IPS-20b (cell line): ENCODE measurements around the gene DGKI.

Source experiments
- H3K27ac ChIP-seq: one replicate; pipeline ENCODE4 v1.5.1; 2013; ENCODE audit warnings: low read length
- H3K27me3 ChIP-seq: 2 replicates; pipeline ENCODE4 v1.6.1; 2013; ENCODE audit warnings: mild to moderate bottlenecking, low read length, inconsistent platforms; ENCODE audit not compliant: insufficient read depth
- H3K36me3 ChIP-seq: 2 replicates; pipeline ENCODE4 v1.6.1; 2013; ENCODE audit warnings: low read depth, mild to moderate bottlenecking, inconsistent platforms, low read length, moderate library complexity; ENCODE audit not compliant: insufficient read depth
- H3K4me1 ChIP-seq: 2 replicates; pipeline ENCODE4 v1.6.1; 2013; ENCODE audit warnings: mild to moderate bottlenecking, control low read depth, inconsistent platforms, low read length, moderate library complexity; ENCODE audit not compliant: insufficient read depth
- H3K4me3 ChIP-seq: 2 replicates; pipeline ENCODE4 v1.5.1; 2013; ENCODE audit warnings: mild to moderate bottlenecking, low read length, inconsistent platforms
- H3K9ac ChIP-seq: 2 replicates; pipeline ENCODE4 v1.6.1; 2013; ENCODE audit warnings: low read depth, mild to moderate bottlenecking, inconsistent platforms, low read length, moderate library complexity
- H3K9me3 ChIP-seq: 2 replicates; pipeline ENCODE4 v1.6.1; 2013; ENCODE audit warnings: mild to moderate bottlenecking, low read depth, low read length, inconsistent platforms; ENCODE audit not compliant: insufficient read depth

Gene DGKI

DNA sequence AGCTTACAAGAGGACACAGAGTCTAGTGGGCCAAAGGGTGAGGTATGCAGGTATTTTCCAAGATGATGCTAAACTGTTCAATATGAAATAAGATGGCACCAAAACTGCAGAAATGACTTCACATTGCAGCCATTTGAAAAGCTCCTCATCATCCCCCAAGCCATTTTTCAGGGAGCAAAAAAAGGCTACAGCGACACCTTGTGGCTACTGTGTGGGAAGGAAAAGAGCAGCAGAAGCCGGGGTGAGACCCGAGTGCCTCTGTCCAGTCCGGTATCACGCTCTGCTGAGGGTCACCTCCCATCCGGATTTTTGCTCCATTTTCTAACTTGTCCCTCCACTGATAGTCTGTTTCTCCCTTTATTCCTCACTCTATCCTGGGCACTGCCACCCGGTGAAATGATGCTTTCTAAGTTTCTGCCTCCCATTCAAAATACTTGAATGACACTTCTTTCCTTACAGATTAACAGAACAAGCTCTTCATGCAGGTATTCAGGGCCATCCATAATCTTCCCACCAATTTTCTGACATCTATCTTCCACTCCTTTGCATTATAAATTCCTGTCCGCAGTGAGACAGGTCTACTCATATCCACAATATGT is 220.2 kb downstream of the DGKI start:
- H3K36me3 ChIP-seq = no peaks in the 10 kb centered on the region
- H3K27ac ChIP-seq = no peak overlapping the region
- no peaks in the 10 kb centered on the region for H3K4me1 ChIP-seq
- H3K9ac ChIP-seq = no peak overlapping the region
- no peak overlapping the region for H3K4me3 ChIP-seq
- H3K27me3 ChIP-seq = no peaks in the 10 kb centered on the region
- no peaks in the 10 kb centered on the region for H3K9me3 ChIP-seq

DNA sequence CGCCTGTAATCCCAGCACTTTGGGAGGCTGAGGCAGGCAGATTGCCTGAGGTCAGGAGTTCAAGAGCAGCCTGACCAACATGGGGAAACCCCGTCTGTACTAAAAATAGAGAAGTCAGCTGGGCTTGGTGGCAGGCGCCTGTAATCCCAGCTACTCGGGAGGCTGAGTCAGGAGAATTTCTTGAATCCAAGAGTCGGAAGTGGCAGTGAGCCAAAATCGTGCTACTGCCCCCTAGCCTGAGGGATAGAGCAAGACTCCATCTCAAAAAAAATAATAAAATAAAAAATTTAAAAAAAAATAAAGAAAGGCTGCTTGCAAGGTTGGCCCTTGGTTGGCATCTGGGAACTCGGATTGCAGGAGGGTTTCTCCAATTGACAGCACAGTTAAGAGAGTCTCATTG is 221.6 kb downstream of the DGKI start:
- no peaks in the 10 kb centered on the region for H3K27me3 ChIP-seq
- no peaks in the 10 kb centered on the region for H3K36me3 ChIP-seq
- H3K27ac ChIP-seq = no peak overlapping the region
- H3K4me1 ChIP-seq = no peaks in the 10 kb centered on the region
- no peak overlapping the region for H3K4me3 ChIP-seq
- no peaks in the 10 kb centered on the region for H3K9me3 ChIP-seq
- H3K9ac ChIP-seq = no peak overlapping the region

DNA sequence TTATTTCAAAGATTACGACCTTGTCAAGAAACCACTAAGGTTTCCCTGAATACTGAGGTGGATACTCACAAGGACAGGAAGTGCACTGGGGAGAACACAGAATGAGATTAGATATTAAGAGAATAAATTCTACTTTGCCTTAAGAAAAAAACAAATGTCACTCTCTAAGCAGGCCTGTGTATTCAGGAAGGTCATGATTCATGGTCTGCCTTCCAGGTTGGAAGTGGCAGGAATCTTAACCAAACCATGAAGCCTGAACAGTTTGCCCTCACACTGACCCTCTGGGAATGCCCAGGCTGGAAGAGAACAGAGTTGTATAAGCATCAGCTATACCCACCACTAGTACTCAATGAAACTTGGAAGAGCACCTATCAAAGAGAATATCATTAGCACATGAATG is 227.6 kb downstream of the DGKI start:
- H3K27me3 ChIP-seq = no peaks in the 10 kb centered on the region
- H3K27ac ChIP-seq = no peak overlapping the region
- H3K9ac ChIP-seq = no peak overlapping the region
- H3K4me1 ChIP-seq = no peaks in the 10 kb centered on the region
- no peaks in the 10 kb centered on the region for H3K36me3 ChIP-seq
- H3K9me3 ChIP-seq = no peaks in the 10 kb centered on the region
- H3K4me3 ChIP-seq = no peak overlapping the region

DNA sequence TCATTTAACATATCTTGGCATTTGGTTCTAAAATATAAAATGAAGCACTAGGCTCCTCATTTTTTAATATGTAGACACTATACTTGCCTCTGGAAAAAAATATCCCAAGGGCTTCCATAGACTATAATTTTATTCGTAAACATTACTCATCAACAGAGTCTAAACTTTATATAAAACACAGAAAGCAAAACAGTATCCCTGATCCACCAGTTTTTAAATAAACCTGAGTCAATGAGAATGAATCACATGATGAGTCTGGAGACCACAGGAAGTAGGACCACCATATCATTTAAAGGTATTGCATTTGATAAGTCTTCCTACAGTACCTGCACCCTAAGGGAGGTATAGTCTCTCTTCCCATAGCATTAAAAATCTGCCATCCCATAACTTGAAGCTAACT is 228.0 kb downstream of the DGKI start:
- no peak overlapping the region for H3K27ac ChIP-seq
- no peaks in the 10 kb centered on the region for H3K27me3 ChIP-seq
- H3K4me3 ChIP-seq = no peak overlapping the region
- no peaks in the 10 kb centered on the region for H3K9me3 ChIP-seq
- H3K36me3 ChIP-seq = no peaks in the 10 kb centered on the region
- no peak overlapping the region for H3K9ac ChIP-seq
- H3K4me1 ChIP-seq = no peaks in the 10 kb centered on the region

DNA sequence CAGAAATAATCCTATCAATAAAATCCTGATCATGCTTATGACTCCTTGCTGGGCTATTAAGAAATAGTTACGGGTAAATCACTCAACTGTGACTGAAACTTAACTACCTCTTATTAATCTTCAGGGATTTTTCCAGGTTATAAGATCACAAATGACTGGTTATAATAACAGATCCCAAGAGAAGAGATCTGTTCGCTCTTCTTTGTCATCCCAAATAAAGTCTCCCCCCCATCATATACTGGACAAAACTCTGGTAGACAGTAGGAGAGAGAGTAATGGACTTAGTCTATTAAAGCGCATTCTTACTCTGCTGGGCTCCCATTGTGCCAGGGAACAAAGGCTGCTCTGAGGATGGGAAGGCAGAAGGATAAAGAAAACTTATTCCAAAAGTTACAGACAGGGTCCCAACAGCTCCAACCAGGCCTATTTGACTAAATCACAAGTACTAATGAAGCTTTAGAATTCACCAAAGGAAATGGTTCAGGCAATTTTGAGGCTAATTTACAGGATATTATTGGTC is 233.7 kb downstream of the DGKI start:
- no peak overlapping the region for H3K27ac ChIP-seq
- peaks cover 4% of the 10 kb centered on the region for H3K4me1 ChIP-seq
- peak overlapping the region; percentile 13; the same call in 1 of the 2 replicates for H3K9ac ChIP-seq
- no peaks in the 10 kb centered on the region for H3K9me3 ChIP-seq
- H3K4me3 ChIP-seq = no peak overlapping the region
- H3K36me3 ChIP-seq = no peaks in the 10 kb centered on the region
- H3K27me3 ChIP-seq = no peaks in the 10 kb centered on the region

DNA sequence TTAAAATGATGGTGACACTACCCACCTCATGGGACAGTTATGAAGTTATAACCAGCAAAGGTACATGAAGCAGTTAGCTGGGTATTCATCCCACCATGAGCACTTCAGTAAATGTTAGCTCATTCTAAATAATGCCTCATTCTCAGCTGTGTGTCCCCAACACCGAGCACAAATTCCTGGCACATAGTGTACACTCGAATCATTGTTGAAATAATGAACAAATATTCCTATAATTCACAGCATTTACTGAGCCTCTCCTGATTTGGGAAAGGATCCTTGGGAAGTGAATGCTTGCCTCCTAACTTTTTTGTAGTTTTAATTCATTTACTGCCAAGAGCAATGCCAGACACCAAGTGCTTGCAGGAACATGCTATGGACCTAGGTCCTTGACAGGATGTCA is 235.2 kb downstream of the DGKI start:
- H3K4me1 ChIP-seq = peaks cover 4% of the 10 kb centered on the region
- H3K36me3 ChIP-seq = no peaks in the 10 kb centered on the region
- no peak overlapping the region for H3K27ac ChIP-seq
- H3K9me3 ChIP-seq = no peaks in the 10 kb centered on the region
- no peak overlapping the region for H3K4me3 ChIP-seq
- H3K27me3 ChIP-seq = no peaks in the 10 kb centered on the region
- no peak overlapping the region for H3K9ac ChIP-seq

DNA sequence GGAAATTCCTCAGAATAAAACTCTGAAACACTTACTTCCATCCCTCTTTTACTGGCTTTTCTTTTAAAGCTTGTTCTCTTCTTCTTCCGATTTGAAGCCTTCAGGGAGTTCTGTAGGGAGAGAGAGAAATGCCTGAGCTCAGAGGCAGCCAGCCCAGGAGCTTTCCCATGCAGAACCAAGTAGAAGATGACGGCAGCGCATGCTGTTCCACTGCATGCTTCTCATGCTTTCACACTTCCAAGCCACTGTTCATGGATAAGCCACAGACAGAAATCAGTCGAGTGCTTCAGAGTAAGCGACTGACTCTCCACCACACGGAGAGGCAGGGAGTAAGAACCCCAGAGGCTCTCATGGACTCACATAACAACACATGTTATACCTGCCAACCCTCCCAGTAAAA is 237.3 kb downstream of the DGKI start:
- Histone ChIP-seq H3K27me3 (no peaks in the 10 kb centered on the region), H3K9ac (no peak overlapping the region), H3K4me1 (peaks cover 4% of the 10 kb centered on the region), H3K9me3 (no peaks in the 10 kb centered on the region), H3K4me3 (no peak overlapping the region), H3K27ac (no peak overlapping the region), H3K36me3 (no peaks in the 10 kb centered on the region)

DNA sequence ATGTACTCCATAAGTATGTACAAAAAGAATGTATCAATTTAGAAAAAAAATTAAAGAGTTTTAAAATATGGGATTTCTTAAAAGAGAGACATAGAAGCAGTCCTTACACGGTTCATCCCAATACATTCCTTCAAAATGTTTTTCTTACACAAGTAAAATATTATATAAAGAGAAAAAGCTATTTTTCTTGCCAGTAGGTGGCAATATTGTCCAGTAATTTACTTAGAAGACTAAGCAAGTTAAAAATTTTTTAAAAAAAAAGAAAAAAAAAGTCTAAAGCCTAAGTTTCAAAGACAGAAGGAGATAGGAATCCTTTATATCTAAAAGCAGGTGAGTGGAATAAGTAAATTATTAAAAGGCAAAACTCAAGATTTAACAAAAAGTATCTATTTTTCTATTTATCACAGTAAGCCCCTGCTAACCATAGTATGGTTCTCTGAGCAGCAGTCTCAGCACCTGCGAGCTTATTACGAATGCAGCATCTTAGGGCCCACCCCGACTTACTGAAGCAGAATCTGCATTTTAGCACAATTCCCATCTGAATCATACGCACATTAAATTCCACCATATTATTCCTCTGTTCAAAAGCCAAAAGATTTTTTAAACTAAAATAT is 240.6 kb downstream of the DGKI start:
- Histone ChIP-seq H3K27me3 (no peaks in the 10 kb centered on the region), H3K9ac (no peak overlapping the region), H3K4me3 (no peak overlapping the region), H3K4me1 (no peaks in the 10 kb centered on the region), H3K27ac (no peak overlapping the region), H3K36me3 (no peaks in the 10 kb centered on the region), H3K9me3 (no peaks in the 10 kb centered on the region)

DNA sequence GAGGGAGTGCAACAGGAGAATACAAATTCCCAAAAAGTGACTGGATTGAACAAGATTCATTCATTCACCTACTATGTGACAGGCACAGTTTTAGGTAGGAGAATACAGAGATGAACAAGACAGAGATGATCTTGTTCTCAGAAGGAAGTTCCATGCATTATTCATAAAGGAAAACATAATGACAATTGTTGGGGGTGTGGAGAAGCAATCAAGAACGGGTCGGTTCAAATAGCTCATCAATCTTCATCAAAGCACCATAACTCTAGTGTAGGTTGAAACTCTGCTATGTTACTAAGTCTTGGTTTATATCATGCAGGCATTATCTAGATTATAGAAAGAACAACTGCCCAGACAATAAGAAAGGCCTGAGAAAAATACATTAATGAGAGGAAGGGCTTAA is 243.7 kb downstream of the DGKI start:
- Histone ChIP-seq H3K9me3 (no peaks in the 10 kb centered on the region), H3K36me3 (no peaks in the 10 kb centered on the region), H3K4me3 (no peak overlapping the region), H3K4me1 (no peaks in the 10 kb centered on the region), H3K27me3 (no peaks in the 10 kb centered on the region), H3K9ac (no peak overlapping the region), H3K27ac (no peak overlapping the region)

DNA sequence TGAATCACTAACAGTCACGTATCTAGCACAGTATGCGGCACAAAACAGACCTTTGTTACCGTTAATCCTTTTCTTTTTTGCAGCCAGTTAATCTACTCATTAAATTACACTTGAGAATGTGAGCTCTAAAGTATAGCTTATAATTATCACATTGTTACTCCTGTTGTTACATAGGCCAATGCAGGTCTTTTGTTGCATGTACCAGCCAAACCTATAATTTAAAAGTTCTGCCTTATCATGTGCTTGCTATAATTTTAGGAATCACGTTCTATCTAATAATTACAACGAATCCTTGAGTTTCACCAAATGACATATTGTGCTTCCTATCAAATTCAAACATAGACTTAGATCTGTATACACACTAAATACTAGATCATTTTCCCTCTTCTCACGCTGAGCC is 245.1 kb downstream of the DGKI start:
- no peak overlapping the region for H3K4me3 ChIP-seq
- H3K36me3 ChIP-seq = no peaks in the 10 kb centered on the region
- H3K27ac ChIP-seq = no peak overlapping the region
- H3K27me3 ChIP-seq = no peaks in the 10 kb centered on the region
- H3K9me3 ChIP-seq = no peaks in the 10 kb centered on the region
- H3K4me1 ChIP-seq = no peaks in the 10 kb centered on the region
- H3K9ac ChIP-seq = no peak overlapping the region

DNA sequence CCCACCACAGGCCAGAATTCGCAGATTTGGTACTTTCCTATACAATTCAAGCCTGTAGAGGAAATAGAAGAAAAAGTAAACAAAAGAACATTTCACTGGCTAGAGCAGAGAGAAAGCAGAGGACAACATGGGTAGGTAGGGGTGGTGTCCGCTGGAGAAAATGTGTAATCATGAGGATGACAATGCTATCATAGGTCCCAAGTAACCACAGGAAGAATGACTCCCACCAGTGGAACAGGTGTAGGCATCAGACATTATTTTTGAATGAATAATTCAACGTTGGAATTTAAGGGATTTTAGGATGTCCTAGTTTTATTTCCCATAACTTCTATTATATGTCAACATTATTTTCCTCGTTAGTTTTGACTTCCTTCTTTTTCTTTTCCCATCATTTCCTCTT is 248.9 kb downstream of the DGKI start:
- Histone ChIP-seq H3K4me1 (no peaks in the 10 kb centered on the region), H3K27me3 (no peaks in the 10 kb centered on the region), H3K36me3 (no peaks in the 10 kb centered on the region), H3K27ac (no peak overlapping the region), H3K4me3 (no peak overlapping the region), H3K9me3 (no peaks in the 10 kb centered on the region), H3K9ac (no peak overlapping the region)

DNA sequence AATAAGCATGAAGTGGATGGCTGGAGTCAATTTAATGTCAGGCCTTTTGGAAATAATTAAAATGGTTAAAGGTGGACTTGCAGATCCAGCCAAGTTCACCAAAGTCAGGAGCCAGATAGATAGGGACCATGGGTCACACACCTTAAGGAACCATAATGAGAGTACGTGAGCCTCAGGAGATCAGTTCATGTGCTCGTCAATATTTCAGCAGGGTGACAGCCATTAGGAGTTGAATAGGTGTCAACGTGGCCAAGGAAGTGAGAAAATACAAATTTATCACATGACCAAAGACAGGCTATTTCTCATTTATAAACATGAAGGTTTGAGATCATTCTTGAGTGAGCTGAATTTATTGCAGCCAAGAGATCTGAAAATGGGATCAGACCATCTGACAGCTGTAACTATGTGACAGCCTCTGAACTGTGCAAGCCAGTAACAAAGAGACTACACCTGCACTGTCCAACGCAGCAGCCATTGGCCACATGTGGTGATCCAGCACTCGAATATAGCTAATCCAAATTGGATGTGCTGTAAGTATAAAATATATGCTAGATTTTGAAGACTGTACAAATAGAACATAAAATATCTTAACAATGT is 253.6 kb downstream of the DGKI start:
- no peaks in the 10 kb centered on the region for H3K36me3 ChIP-seq
- no peak overlapping the region for H3K9ac ChIP-seq
- H3K27ac ChIP-seq = no peak overlapping the region
- H3K4me3 ChIP-seq = no peak overlapping the region
- H3K9me3 ChIP-seq = no peaks in the 10 kb centered on the region
- H3K27me3 ChIP-seq = no peaks in the 10 kb centered on the region
- H3K4me1 ChIP-seq = 0 out of 2 replicates have a peak, but pooled peaks cover 6% of the 10 kb centered on the region
